ENCODE results near the gene LINC01488. TPM values are rescaled to one million over a fixed set of nuclear protein-coding genes. Genes with fewer than 3 reads are reported as not detected.

Gene LINC01488
- total RNA-seq, 4 donors from 2014 or later: not detected

DNA sequence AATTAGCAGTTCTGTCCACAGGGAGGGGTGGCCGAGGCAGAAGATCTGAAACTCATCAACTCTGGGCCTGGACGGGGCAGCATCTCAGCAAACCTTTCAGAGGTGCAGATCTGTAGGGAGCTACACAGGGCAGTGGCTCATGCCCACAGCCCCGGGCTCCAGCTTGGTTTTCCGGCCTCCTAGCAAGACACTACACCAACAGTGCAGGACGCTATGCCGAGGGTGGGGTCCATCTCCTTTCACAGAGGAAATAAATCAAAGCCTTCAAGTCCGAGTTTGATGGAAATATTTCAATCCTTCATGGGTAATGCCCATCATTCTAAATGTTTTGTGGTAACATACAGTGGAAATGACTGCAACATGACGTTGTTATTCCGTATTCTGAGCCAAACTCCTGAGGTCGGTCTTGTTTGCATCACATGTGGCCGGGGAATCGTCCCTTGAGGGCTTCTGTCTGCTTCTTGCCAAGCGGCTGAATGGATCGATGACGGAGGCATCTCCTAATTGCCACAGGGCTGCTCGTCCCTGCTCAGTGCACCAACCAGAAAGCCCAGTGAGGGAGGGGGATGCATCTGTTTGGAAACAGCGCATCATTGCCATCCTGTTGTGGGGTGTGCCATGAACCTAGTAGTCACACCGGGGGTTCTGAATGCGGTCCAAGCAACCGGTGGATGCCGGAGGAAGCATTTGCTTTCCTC lies 30.0 kb downstream of the LINC01488 start:
- TF ChIP-seq, protein P1, sequence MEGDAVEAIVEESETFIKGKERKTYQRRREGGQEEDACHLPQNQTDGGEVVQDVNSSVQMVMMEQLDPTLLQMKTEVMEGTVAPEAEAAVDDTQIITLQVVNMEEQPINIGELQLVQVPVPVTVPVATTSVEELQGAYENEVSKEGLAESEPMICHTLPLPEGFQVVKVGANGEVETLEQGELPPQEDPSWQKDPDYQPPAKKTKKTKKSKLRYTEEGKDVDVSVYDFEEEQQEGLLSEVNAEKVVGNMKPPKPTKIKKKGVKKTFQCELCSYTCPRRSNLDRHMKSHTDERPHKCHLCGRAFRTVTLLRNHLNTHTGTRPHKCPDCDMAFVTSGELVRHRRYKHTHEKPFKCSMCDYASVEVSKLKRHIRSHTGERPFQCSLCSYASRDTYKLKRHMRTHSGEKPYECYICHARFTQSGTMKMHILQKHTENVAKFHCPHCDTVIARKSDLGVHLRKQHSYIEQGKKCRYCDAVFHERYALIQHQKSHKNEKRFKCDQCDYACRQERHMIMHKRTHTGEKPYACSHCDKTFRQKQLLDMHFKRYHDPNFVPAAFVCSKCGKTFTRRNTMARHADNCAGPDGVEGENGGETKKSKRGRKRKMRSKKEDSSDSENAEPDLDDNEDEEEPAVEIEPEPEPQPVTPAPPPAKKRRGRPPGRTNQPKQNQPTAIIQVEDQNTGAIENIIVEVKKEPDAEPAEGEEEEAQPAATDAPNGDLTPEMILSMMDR (IDR thresholded peaks at IDR 0.05; ENCODE audit: low read depth): no peak

DNA sequence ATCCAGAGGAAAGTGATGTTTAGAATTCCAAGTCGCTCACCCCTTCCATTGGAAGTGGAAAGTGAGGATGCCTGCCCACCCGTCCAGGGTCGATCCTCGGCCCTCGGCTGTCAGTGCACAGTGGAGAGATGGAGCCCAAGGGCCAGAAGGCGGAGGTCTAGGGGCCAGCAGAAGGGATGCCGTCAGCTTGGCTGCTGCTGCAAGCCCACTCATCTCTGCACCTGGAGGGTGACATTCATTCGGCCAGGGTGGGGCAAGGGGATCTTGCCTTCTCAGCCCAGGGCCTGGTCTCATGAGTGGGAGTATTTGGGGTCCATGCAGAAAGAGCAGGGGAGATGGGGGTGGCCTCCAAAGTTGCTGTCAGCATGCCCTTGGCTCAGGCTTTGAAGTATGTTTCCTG lies 30.7 kb downstream of the LINC01488 start:
- TF ChIP-seq, protein P1 (IDR thresholded peaks at IDR 0.05; ENCODE audit: low read depth): no peak

DNA sequence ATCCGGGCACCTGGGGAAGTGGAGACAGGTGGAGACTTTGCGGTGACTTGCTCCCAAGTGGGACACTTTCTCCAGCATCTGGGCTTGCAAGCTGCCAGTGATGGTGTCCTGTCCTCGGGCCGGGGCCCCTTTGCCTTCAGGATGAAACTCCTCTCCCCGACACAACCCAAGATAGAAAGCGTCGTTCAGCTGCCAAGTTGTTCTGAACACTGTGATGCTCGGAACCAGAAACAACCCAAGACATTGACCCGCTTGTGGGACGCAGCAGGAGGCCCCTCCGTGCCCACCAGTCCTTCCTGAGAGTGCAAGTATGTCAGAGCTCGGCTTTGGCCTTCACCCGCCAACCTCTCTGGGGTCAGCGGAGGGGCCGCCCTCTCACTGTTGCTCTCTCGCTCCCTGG lies 31.3 kb downstream of the LINC01488 start:
- TF ChIP-seq, protein P1 (IDR thresholded peaks at IDR 0.05; ENCODE audit: low read depth): no peak

DNA sequence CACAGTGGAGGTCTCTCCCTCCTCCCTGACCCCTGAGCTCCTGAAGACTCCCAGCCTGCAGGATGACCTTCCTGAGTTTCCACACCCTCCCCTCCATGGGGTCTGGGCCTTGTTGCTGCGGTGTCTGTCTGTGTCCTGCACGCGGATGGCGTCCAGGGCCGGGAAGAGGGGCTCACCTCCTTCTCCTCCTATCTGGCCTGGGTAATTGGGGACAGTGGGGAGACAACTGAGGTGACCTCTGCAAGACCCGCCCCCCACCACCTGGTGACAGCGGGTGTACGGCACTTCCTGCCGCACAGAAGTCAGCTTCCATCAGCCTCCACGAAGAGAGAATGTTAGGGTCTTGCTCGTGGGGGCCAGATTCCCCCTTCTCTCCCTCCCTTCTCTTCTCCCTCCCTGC lies 31.7 kb downstream of the LINC01488 start:
- TF ChIP-seq, protein P1 (IDR thresholded peaks at IDR 0.05; ENCODE audit: low read depth): no peak

DNA sequence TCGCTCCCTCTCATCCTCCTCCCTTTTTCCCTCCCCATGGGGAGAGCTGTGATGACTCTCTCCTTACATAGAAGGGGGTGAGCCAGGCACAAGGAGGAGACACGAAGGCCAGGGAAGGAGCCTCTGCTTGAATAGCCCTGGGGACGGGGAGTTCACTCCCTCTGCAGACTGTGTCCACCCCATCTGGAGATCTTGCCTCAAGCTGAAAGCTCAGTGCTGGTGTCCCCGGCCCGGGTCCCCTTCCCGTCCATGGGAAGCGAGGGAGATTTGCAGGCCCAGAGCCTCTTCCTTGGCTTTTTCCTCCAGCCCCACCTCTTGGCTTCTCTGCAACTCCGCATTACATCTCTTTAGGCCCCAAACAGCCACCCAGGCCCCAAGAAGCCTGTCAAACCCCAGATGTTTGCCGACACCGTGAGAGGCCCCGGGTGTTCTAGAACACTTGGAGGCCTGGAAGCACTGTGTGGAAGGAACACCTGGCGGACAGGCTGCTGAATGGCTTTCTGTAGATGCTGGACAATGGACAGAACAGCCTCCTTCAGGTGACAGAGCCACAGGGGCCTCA lies 32.3 kb downstream of the LINC01488 start:
- TF ChIP-seq, protein P1 (IDR thresholded peaks at IDR 0.05; ENCODE audit: low read depth): no peak

DNA sequence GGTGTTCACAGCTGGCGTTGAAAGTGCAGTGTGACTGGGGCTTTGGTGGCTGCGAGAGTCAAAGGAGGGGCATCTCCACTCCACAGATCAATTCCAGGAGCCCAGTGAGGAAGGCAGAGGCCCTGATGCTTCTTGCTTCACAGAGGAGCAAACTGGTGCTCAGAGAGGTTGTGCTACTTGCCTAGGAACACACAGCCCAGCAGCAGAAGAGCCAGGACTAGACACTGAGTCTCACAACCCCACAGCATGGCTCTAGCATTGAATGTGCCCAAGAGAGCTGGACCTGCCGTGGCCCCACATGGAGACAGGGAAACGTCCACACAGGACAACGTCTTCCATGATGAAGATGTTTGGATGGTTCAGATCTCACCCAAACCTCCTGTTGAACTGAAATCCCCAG lies 33.3 kb downstream of the LINC01488 start:
- TF ChIP-seq, protein P1 (IDR thresholded peaks at IDR 0.05; ENCODE audit: low read depth): no peak

DNA sequence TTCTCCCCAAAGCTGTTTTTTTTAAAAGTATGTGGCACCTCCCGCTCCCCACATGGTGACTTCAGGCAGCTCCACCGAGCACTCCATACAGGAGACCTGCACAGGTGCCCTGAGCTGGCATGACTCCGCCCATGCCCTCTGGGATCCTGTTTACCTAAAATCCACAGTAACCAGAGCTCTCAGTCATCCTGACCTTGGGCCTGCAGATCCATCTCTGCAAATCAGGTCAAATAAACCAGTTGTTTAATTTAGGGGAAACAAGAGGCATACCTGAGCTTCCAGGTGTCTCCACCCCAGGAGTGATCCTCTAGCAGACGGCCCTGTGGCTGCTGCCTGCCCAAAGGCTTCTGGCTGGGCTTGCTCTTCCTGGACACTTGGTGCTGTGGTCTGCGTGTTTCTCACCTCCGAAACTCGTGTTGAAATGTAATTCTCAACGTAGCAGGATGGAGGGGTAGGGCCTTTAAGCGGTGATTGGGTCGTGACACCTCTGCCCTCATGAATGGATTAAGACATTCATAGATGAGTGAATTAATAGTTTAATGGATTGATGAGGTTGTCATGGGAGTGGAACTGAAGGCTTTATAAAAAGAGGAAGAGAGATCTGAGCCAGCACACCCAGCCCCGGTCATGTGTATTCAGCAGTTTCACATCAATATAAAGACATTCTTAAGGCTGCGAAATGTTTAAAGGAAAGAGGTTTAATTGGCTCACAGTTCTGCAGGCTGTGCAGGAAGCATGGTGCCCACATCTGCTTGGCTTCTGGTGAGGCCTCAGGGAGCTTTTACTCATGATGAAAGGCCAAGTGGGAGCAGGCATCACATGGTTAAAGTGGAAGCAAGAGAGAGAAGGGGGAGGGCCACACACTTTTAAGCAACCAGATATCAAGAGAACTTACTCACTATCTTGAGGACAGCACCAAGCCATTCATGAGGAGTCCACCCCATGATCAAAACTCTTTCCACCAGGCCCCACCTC lies 34.1 kb downstream of the LINC01488 start:
- TF ChIP-seq, protein P1 (IDR thresholded peaks at IDR 0.05; ENCODE audit: low read depth): no peak

All from subcutaneous adipose tissue (tissue), 4 donors.